Osteoblast (primary cell): Measurements from ENCODE around the gene SLC22A3. TPM values are rescaled to one million over a fixed set of nuclear protein-coding genes. Genes with fewer than 3 reads are reported as not detected.

Source experiments
- DNase-seq: peaks from one replicate; pipeline ENCODE4 v3.0.0; 2011; ENCODE audit warnings: low spot score, mixed read lengths; ENCODE audit not compliant: insufficient read length; ENCODE audit errors: missing footprints
- H2AFZ ChIP-seq: 2 replicates; pipeline ENCODE4 v1.6.0; 2011; ENCODE audit warnings: mild to moderate bottlenecking, low read length
- H3K27ac ChIP-seq: 2 replicates; pipeline ENCODE4 v1.5.1; 2011; ENCODE audit warnings: mild to moderate bottlenecking, low read depth, low read length, moderate library complexity
- H3K27me3 ChIP-seq: 2 replicates; pipeline ENCODE4 v1.6.0; 2012; ENCODE audit warnings: mild to moderate bottlenecking, control low read depth, inconsistent platforms, low read length, moderate library complexity; ENCODE audit not compliant: insufficient read depth
- H3K36me3 ChIP-seq: 2 replicates; pipeline ENCODE4 v1.5.1; 2011; ENCODE audit warnings: mild to moderate bottlenecking, low read length, control low read depth, moderate library complexity; ENCODE audit not compliant: insufficient read depth
- H3K4me1 ChIP-seq: 2 replicates; pipeline ENCODE4 v1.5.1; 2011; ENCODE audit warnings: mild to moderate bottlenecking, low read length, control low read depth, moderate library complexity; ENCODE audit not compliant: insufficient read depth
- H3K4me2 ChIP-seq: 2 replicates; pipeline ENCODE4 v1.6.0; 2011; ENCODE audit warnings: mild to moderate bottlenecking, low read length; ENCODE audit not compliant: insufficient read depth
- H3K4me3 ChIP-seq: fragments of 200-600 bp; sonication (generic); 3 replicates; pipeline ENCODE4 v1.5.1; 2012; ENCODE audit warnings: mild to moderate bottlenecking, low read length, inconsistent platforms; ENCODE audit not compliant: insufficient read depth
- H3K79me2 ChIP-seq: 2 replicates; pipeline ENCODE4 v1.6.0; 2012; ENCODE audit warnings: mild to moderate bottlenecking, low read length, control low read depth, inconsistent platforms; ENCODE audit not compliant: insufficient read depth
- H3K9me3 ChIP-seq: 2 replicates; pipeline ENCODE4 v1.5.1; 2011; ENCODE audit warnings: low read depth, low read length, control low read depth
- H4K20me1 ChIP-seq: 2 replicates; pipeline ENCODE4 v1.6.0; 2012; ENCODE audit warnings: mild to moderate bottlenecking, low read length, control low read depth; ENCODE audit not compliant: insufficient read depth
- CTCF ChIP-seq: IDR thresholded peaks from 2 replicates; pipeline ENCODE4 v1.5.1; 2011; ENCODE audit warnings: mild to moderate bottlenecking, low read depth, low read length, moderate library complexity; ENCODE audit errors: extremely low read depth
- total RNA-seq: library from RNA; depleted of rRNA; stranded (reverse); fragments of >200 nt; gene quantifications from 2 replicates; pipeline ENCODE4 v1.2.3, GENCODE V29; 2012

SLC22A3 gene
- total RNA-seq, 1 donor = 22.1 TPM

- no peak overlapping the region for H3K27ac ChIP-seq
- H3K27me3 ChIP-seq = no peaks in the 10 kb centered on the region
- H3K4me2 ChIP-seq = no peak overlapping the region
- H3K36me3 ChIP-seq = no peaks in the 10 kb centered on the region
- H3K4me3 ChIP-seq = no peak overlapping the region
- H3K9me3 ChIP-seq = no peaks in the 10 kb centered on the region
- no peak for DNase-seq
- no peaks in the 10 kb centered on the region for H3K79me2 ChIP-seq
- no peaks in the 10 kb centered on the region for H3K4me1 ChIP-seq
- no peak overlapping the region for H2AFZ ChIP-seq
- no peak for TF ChIP-seq CTCF
- H4K20me1 ChIP-seq = no peaks in the 10 kb centered on the region
These were observed 60.4 kb downstream of the SLC22A3 start for GRCh38 chr6:160408528-160408927.

GRCh38 chr6:160412993-160413392 is 64.8 kb downstream of the SLC22A3 start:
- Histone ChIP-seq H3K4me1 (no peaks in the 10 kb centered on the region), H3K27me3 (no peaks in the 10 kb centered on the region), H3K79me2 (no peaks in the 10 kb centered on the region), H3K4me3 (no peak overlapping the region), H2AFZ (no peak overlapping the region), H3K27ac (no peak overlapping the region), H3K4me2 (no peak overlapping the region), H3K9me3 (no peaks in the 10 kb centered on the region), H3K36me3 (no peaks in the 10 kb centered on the region), H4K20me1 (no peaks in the 10 kb centered on the region)
- TF ChIP-seq CTCF = no peak
- no peak for DNase-seq

- DNase-seq = no peak
- no peaks in the 10 kb centered on the region for H3K79me2 ChIP-seq
- no peaks in the 10 kb centered on the region for H3K36me3 ChIP-seq
- H2AFZ ChIP-seq = no peak overlapping the region
- H4K20me1 ChIP-seq = no peaks in the 10 kb centered on the region
- H3K27ac ChIP-seq = no peak overlapping the region
- TF ChIP-seq CTCF = no peak
- no peaks in the 10 kb centered on the region for H3K9me3 ChIP-seq
- H3K4me3 ChIP-seq = no peak overlapping the region
- H3K27me3 ChIP-seq = no peaks in the 10 kb centered on the region
- no peaks in the 10 kb centered on the region for H3K4me1 ChIP-seq
- no peak overlapping the region for H3K4me2 ChIP-seq
These were observed 69.0 kb downstream of the SLC22A3 start for GRCh38 chr6:160417146-160417545.

- Histone ChIP-seq H4K20me1 (no peaks in the 10 kb centered on the region), H3K27me3 (no peaks in the 10 kb centered on the region), H2AFZ (no peak overlapping the region), H3K9me3 (no peaks in the 10 kb centered on the region), H3K27ac (no peak overlapping the region), H3K79me2 (no peaks in the 10 kb centered on the region), H3K4me1 (no peaks in the 10 kb centered on the region), H3K36me3 (no peaks in the 10 kb centered on the region), H3K4me3 (no peak overlapping the region), H3K4me2 (no peak overlapping the region)
- no peak for TF ChIP-seq CTCF
- no peak for DNase-seq
These were observed 69.4 kb downstream of the SLC22A3 start for GRCh38 chr6:160417550-160417949.
